Measurements from ENCODE around the gene SLC13A5. TPM values are rescaled to one million over a fixed set of nuclear protein-coding genes. Genes with fewer than 3 reads are reported as not detected.

The SLC13A5 gene
- total RNA-seq, 2 experiments from 2014 or later, result not detected

GRCh38 chr17:6681176-6681575 lies 32.0 kb downstream of the SLC13A5 start:
- ATAC-seq (ENCODE audit: poor library complexity) (no peak), DNase-seq (no peak)
- TF ChIP-seq CTCF (IDR thresholded peaks at IDR 0.05), result no peak
- Histone ChIP-seq H3K27me3 (ENCODE audit: control insufficient read depth in 1 of 2, insufficient read depth in 2 of 2, low read length in 2 of 2) (peaks cover 10 to 36% of the 10 kb centered on the region in 2 experiments), H3K4me1 (ENCODE audit: insufficient read depth, low read length) (peaks cover 9% of the 10 kb centered on the region), H3K4me3 (ENCODE audit: low read length) (no peak overlapping the region), H3K36me3 (ENCODE audit: insufficient read depth, low read length) (no peaks in the 10 kb centered on the region), H3K9me3 (ENCODE audit: control insufficient read depth in 1 of 2, insufficient read depth in 1 of 2, low read length in 2 of 2) (no peaks in the 10 kb centered on the region), H3K27ac (ENCODE audit: low read depth in 1 of 2, low read length in 2 of 2) (no peak overlapping the region)
- POLR2A ChIA-PET, result no interaction called here
- Mint-ChIP-seq H3K4me3 (no peak overlapping the region), H3K9me3 (no peaks in the 10 kb centered on the region), H3K4me1 (ENCODE audit: low read depth) (peaks cover 10% of the 10 kb centered on the region), H3K36me3 (ENCODE audit: low read depth) (no peaks in the 10 kb centered on the region), H3K27me3 (peaks cover 51% of the 10 kb centered on the region), H3K27ac (no peak overlapping the region)
- intact Hi-C loops (cut with DNase I, micrococcal nuclease), result no loop called here
- CTCF ChIA-PET, result no interaction called here

GRCh38 chr17:6679241-6679640 lies 33.9 kb downstream of the SLC13A5 start:
- no peak for ATAC-seq (ENCODE audit: poor library complexity)
- H3K27me3 Mint-ChIP-seq, result peaks cover 44% of the 10 kb centered on the region
- H3K4me1 Mint-ChIP-seq (ENCODE audit: low read depth), result peaks cover 10% of the 10 kb centered on the region
- intact Hi-C loops (cut with DNase I, micrococcal nuclease), result no loop called here
- no peak for DNase-seq
- CTCF ChIA-PET, result no interaction called here
- H3K27me3 ChIP-seq (ENCODE audit: control insufficient read depth in 1 of 2, insufficient read depth in 2 of 2, low read length in 2 of 2), result peaks cover 10 to 36% of the 10 kb centered on the region in 2 experiments
- no peak overlapping the region for H3K4me3 Mint-ChIP-seq
- TF ChIP-seq CTCF (IDR thresholded peaks at IDR 0.05), result no peak
- H3K36me3 ChIP-seq (ENCODE audit: insufficient read depth, low read length), result no peaks in the 10 kb centered on the region
- H3K9me3 ChIP-seq (ENCODE audit: control insufficient read depth in 1 of 2, insufficient read depth in 1 of 2, low read length in 2 of 2), result no peaks in the 10 kb centered on the region
- H3K36me3 Mint-ChIP-seq (ENCODE audit: low read depth), result no peaks in the 10 kb centered on the region
- no peak overlapping the region for H3K27ac Mint-ChIP-seq
- H3K27ac ChIP-seq (ENCODE audit: low read depth in 1 of 2, low read length in 2 of 2), result no peak overlapping the region
- no peak overlapping the region for H3K4me3 ChIP-seq (ENCODE audit: low read length)
- H3K4me1 ChIP-seq (ENCODE audit: insufficient read depth, low read length), result peaks cover 9% of the 10 kb centered on the region
- no peaks in the 10 kb centered on the region for H3K9me3 Mint-ChIP-seq
- POLR2A ChIA-PET, result no interaction called here

GRCh38 chr17:6677946-6678345 lies 35.2 kb downstream of the SLC13A5 start:
- Histone ChIP-seq H3K36me3 (ENCODE audit: insufficient read depth, low read length) (no peaks in the 10 kb centered on the region), H3K27ac (ENCODE audit: low read depth in 1 of 2, low read length in 2 of 2) (no peak overlapping the region), H3K9me3 (ENCODE audit: control insufficient read depth in 1 of 2, insufficient read depth in 1 of 2, low read length in 2 of 2) (no peaks in the 10 kb centered on the region), H3K4me3 (ENCODE audit: low read length) (no peak overlapping the region), H3K27me3 (ENCODE audit: control insufficient read depth in 1 of 2, insufficient read depth in 2 of 2, low read length in 2 of 2) (peaks cover 10 to 34% of the 10 kb centered on the region in 2 experiments), H3K4me1 (ENCODE audit: insufficient read depth, low read length) (peaks cover 9% of the 10 kb centered on the region)
- Mint-ChIP-seq H3K27ac (no peak overlapping the region), H3K4me3 (no peak overlapping the region), H3K27me3 (peaks cover 35% of the 10 kb centered on the region), H3K9me3 (no peaks in the 10 kb centered on the region), H3K4me1 (ENCODE audit: low read depth) (peaks cover 10% of the 10 kb centered on the region), H3K36me3 (ENCODE audit: low read depth) (no peaks in the 10 kb centered on the region)
- DNase-seq, result no peak
- no peak for ATAC-seq (ENCODE audit: poor library complexity)
- TF ChIP-seq CTCF (IDR thresholded peaks at IDR 0.05), result no peak
- ChIA-PET CTCF (no interaction called here), POLR2A (no interaction called here)
- intact Hi-C loops (cut with DNase I, micrococcal nuclease), result no loop called here
